Panc1 (cell line): Measurements from ENCODE around the gene LRP2. TPM values are rescaled to one million over a fixed set of nuclear protein-coding genes. Genes with fewer than 3 reads are reported as not detected.

Source experiments
- ATAC-seq: fragments of 200-7000 bp; cut with Tn5 transposase; 2 replicates; pipeline ENCODE4 v1.9.1; 2020; ENCODE audit warnings: mild to moderate bottlenecking, moderate library complexity
- BruUV-seq: library from RNA; stranded (reverse); fragments of 400-500 nt; replicated peaks from 2 replicates; lab custom pipeline; 2021; lab: Mats Ljungman, UMichigan
- CTCF ChIA-PET: fragments of 300-600 bp; sonication (Branson Sonifier 250); formaldehyde crosslinking; loops from one replicate; lab custom pipeline; 2022; ENCODE audit warnings: antibody characterized with exemption; lab: Charles Lee
- POLR2A ChIA-PET: fragments of 300-600 bp; sonication (Branson Sonifier 250); formaldehyde crosslinking; loops from one replicate; lab custom pipeline; 2022; ENCODE audit warnings: antibody characterized with exemption; lab: Charles Lee
- DNase-seq: peaks from one replicate; pipeline ENCODE4 v3.0.0-alpha.2; 2010; ENCODE audit warnings: low read depth, low spot score
- H3K27ac ChIP-seq: 2 replicates; pipeline ENCODE4 v1.5.1; 2011; ENCODE audit warnings: mild to moderate bottlenecking, low read length, inconsistent platforms
- H3K27me3 ChIP-seq: fragments of 200-500 bp; sonication (Bioruptor generic); 2 replicates; pipeline ENCODE4 v1.6.0; 2014; ENCODE audit warnings: low read length, inconsistent platforms; ENCODE audit not compliant: control insufficient read depth, insufficient read depth
- H3K36me3 ChIP-seq: fragments of 200-500 bp; sonication (Bioruptor generic); 2 replicates; pipeline ENCODE4 v1.5.1; 2014; ENCODE audit warnings: inconsistent platforms, mild to moderate bottlenecking, low read length, moderate library complexity; ENCODE audit not compliant: control insufficient read depth, insufficient read depth
- H3K4me1 ChIP-seq: 2 replicates; pipeline ENCODE4 v1.5.1; 2011; ENCODE audit warnings: inconsistent platforms, mild to moderate bottlenecking, low read length, moderate library complexity; ENCODE audit not compliant: control insufficient read depth, insufficient read depth
- H3K4me3 ChIP-seq, 2 experiments: 2 replicates each; pipeline ENCODE4 v1.5.1; 2011 to 2012; ENCODE audit warnings: low read depth in 2 of 2, low read length in 2 of 2, mild to moderate bottlenecking in 2 of 2, inconsistent platforms in 1 of 2, moderate library complexity in 1 of 2
- H3K9me3 ChIP-seq: fragments of 200-500 bp; sonication (Bioruptor generic); 2 replicates; pipeline ENCODE4 v1.5.1; 2014; ENCODE audit warnings: low read depth, mild to moderate bottlenecking, inconsistent platforms, low read length, moderate library complexity; ENCODE audit not compliant: control insufficient read depth, insufficient read depth
- POLR2AphosphoS5 ChIP-seq: IDR thresholded peaks from 2 replicates; pipeline ENCODE4 v1.6.1; 2012; ENCODE audit warnings: mild to moderate bottlenecking, low read depth, low read length, moderate library complexity
- SIN3A ChIP-seq: IDR thresholded peaks from 2 replicates; pipeline ENCODE4 v1.6.1; 2012; ENCODE audit warnings: low read depth, mild to moderate bottlenecking, low read length, moderate library complexity, borderline replicate concordance; ENCODE audit not compliant: insufficient read depth
- TCF7L2 ChIP-seq: IDR thresholded peaks from 2 replicates; pipeline ENCODE4 v1.6.1; 2011; ENCODE audit warnings: mild to moderate bottlenecking, low read depth, low read length, inconsistent platforms
- in situ Hi-C: cut with HindIII; loops from 2 replicates; pipeline ENCODE4 v1.10.0; 2016; ENCODE audit warnings: low sequenced_read_pairs, low pct_unique_long_range_greater_than_20kb
- intact Hi-C: fragments of 100-400 bp; cut with micrococcal nuclease; formaldehyde crosslinking; loops from one replicate; pipeline ENCODE4 v1.10.0; 2022; ENCODE audit not compliant: unreplicated experiment
- total RNA-seq: library from RNA; stranded (reverse); gene quantifications from one replicate; pipeline ENCODE4 v1.2.1, GENCODE V29; 2021; ENCODE audit not compliant: unreplicated experiment
- TF ChIP-seq, protein P1 (sequence below), 2 experiments: IDR thresholded peaks; 2 replicates each; pipeline ENCODE4 v1.6.1; 2011 to 2012; ENCODE audit warnings: low read depth in 2 of 2, control low read depth in 1 of 2, low read length in 1 of 2, mild to moderate bottlenecking in 1 of 2, moderate library complexity in 1 of 2; ENCODE audit not compliant: insufficient read depth in 1 of 2
- TF ChIP-seq, protein P2 (sequence below): fragments of 450-650 bp; IDR thresholded peaks from 2 replicates; pipeline ENCODE4 v1.5.1; 2017; ENCODE audit warnings: mild to moderate bottlenecking

LRP2 gene
- total RNA-seq, 1 experiment from 2014 or later: 0.10 TPM

DNA sequence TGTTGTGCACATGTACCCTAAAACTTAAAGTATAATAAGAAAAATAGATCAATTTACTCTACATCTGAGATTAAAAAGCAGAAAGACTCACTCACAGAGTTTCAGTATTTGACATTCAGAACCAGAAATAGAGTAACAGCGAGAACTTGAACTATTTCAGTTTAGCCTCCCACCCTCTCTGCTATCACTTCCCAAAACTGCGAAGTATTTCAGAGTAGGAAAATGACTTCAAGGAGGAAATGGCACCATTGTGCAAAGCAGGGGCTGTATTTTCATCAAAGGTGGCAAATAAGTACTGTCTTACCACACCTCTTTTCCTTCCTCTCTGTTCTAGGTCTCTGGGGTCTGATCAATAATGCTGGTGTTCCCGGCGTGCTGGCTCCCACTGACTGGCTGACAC is 279.3 kb downstream of the LRP2 start:
- no peak overlapping the region for H3K4me3 ChIP-seq
- CTCF ChIA-PET: no interaction called here
- no peak for ATAC-seq
- H3K27me3 ChIP-seq: no peaks in the 10 kb centered on the region
- BruUV-seq: no TSS peak
- TF ChIP-seq, protein P1, sequence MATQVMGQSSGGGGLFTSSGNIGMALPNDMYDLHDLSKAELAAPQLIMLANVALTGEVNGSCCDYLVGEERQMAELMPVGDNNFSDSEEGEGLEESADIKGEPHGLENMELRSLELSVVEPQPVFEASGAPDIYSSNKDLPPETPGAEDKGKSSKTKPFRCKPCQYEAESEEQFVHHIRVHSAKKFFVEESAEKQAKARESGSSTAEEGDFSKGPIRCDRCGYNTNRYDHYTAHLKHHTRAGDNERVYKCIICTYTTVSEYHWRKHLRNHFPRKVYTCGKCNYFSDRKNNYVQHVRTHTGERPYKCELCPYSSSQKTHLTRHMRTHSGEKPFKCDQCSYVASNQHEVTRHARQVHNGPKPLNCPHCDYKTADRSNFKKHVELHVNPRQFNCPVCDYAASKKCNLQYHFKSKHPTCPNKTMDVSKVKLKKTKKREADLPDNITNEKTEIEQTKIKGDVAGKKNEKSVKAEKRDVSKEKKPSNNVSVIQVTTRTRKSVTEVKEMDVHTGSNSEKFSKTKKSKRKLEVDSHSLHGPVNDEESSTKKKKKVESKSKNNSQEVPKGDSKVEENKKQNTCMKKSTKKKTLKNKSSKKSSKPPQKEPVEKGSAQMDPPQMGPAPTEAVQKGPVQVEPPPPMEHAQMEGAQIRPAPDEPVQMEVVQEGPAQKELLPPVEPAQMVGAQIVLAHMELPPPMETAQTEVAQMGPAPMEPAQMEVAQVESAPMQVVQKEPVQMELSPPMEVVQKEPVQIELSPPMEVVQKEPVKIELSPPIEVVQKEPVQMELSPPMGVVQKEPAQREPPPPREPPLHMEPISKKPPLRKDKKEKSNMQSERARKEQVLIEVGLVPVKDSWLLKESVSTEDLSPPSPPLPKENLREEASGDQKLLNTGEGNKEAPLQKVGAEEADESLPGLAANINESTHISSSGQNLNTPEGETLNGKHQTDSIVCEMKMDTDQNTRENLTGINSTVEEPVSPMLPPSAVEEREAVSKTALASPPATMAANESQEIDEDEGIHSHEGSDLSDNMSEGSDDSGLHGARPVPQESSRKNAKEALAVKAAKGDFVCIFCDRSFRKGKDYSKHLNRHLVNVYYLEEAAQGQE (IDR thresholded peaks at IDR 0.05; ENCODE audit: insufficient read depth in 1 of 2, low read depth in 2 of 2, low read length in 1 of 2): no peak
- TF ChIP-seq, protein P2, sequence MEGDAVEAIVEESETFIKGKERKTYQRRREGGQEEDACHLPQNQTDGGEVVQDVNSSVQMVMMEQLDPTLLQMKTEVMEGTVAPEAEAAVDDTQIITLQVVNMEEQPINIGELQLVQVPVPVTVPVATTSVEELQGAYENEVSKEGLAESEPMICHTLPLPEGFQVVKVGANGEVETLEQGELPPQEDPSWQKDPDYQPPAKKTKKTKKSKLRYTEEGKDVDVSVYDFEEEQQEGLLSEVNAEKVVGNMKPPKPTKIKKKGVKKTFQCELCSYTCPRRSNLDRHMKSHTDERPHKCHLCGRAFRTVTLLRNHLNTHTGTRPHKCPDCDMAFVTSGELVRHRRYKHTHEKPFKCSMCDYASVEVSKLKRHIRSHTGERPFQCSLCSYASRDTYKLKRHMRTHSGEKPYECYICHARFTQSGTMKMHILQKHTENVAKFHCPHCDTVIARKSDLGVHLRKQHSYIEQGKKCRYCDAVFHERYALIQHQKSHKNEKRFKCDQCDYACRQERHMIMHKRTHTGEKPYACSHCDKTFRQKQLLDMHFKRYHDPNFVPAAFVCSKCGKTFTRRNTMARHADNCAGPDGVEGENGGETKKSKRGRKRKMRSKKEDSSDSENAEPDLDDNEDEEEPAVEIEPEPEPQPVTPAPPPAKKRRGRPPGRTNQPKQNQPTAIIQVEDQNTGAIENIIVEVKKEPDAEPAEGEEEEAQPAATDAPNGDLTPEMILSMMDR: no peak
- no peak for TF ChIP-seq SIN3A
- no peak for TF ChIP-seq POLR2AphosphoS5
- TF ChIP-seq TCF7L2: no peak
- no peaks in the 10 kb centered on the region for H3K9me3 ChIP-seq
- H3K27ac ChIP-seq: no peak overlapping the region
- H3K36me3 ChIP-seq: no peaks in the 10 kb centered on the region
- intact Hi-C loops: no loop called here
- H3K4me1 ChIP-seq: no peaks in the 10 kb centered on the region
- DNase-seq: no peak
- POLR2A ChIA-PET: no interaction called here
- in situ Hi-C loops: no loop called here

DNA sequence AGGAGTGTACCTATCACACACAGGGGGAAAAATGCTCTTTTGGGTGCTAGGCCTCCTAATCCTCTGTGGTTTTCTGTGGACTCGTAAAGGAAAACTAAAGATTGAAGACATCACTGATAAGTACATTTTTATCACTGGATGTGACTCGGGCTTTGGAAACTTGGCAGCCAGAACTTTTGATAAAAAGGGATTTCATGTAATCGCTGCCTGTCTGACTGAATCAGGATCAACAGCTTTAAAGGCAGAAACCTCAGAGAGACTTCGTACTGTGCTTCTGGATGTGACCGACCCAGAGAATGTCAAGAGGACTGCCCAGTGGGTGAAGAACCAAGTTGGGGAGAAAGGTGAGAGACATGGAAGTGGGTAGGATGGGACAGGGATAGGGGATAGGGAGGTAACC is 280.8 kb downstream of the LRP2 start:
- no peak for DNase-seq
- no TSS peak for BruUV-seq
- ChIA-PET POLR2A (no interaction called here), CTCF (no interaction called here)
- Histone ChIP-seq H3K4me1 (no peaks in the 10 kb centered on the region), H3K4me3 (no peak overlapping the region), H3K9me3 (no peaks in the 10 kb centered on the region), H3K27ac (no peak overlapping the region), H3K27me3 (no peaks in the 10 kb centered on the region), H3K36me3 (no peaks in the 10 kb centered on the region)
- ATAC-seq: no peak
- TF ChIP-seq, protein P2: no peak
- TF ChIP-seq SIN3A: no peak
- TF ChIP-seq, protein P1 (IDR thresholded peaks at IDR 0.05; ENCODE audit: insufficient read depth in 1 of 2, low read depth in 2 of 2, low read length in 1 of 2): no peak
- intact Hi-C loops: no loop called here
- in situ Hi-C loops: no loop called here
